ENCODE data around the gene ATRAID. TPM values are rescaled to one million over a fixed set of nuclear protein-coding genes. Genes with fewer than 3 reads are reported as not detected.
A peak's percentile ranks its signal among the peaks of the same experiment; 100 is the strongest.

Gene ATRAID
- total RNA-seq, 1 experiment from 2014 or later, result 180 TPM

DNA sequence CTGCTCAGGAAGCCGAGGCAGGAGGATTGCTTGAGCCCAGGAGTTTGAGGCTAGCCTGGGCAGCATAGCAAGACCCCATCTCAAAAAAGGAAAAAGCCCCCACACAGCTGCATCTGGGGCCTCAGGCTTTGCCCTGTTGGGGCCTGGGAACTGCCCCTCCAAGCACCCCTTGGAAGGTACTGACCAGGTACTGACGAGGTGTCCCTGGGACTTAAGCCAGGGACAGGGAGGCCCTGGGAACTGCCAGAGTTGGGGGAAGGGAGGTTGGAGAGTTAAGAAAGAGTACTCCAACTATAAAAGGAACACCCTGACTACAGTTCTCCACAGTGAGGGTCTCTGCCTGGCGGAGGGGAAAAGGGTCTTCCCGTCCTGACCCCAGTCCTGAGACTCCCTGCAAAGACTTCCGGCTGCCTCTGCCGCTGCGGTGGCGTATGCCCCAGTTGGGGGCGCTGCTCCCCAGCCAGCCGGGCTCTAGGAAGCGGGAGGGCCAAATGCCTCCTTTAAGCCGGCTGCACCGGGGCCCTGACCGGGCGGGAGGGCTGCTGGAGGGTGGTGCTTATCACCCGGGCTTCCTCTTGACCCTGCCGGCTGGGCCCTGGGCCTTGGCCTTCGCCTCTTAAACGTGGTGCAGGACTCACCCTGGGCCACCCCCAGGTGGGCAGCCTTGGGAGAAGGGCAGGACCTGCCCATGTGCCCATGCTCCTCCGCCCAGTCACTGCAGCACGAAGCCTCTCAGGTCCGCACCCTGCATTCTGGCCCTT, 38.2 kb downstream of the ATRAID start:
- DNase-seq (ENCODE audit: low read depth), result peak; percentile 18

DNA sequence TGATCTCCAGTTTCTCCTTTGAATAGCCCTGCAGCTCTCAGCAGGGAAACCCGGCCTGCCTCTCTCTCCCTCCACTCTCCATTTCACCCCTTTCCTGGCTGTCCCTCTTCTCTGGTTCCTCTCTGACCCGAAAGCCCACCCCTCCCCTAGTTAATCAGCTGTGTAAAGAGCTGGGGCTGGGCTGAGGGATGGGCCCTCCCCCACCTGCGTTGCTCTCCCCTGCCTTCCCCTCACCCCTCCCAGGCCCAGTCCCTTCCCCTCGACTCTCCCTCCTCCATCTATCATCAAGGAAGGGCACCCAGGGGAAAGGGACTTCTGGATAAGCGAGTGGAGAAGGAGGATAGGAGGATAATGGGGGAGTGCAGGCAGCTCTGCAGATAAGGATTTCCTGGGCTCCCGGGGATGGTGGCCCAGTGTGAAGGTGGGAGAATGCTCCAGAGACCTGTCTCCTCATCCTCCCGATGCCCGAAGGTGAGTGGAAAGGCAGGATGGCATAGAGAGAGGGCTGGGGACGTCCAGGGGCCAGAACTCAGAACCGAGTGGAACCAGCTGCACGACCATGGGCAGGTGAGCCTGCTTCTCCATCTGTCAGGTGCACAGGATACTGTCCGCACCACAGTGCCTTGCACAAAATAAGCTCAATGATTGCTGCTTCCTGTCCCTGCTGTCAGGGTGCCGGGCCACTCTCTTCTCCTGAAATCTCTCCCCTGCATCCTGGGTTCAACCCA, 39.0 kb downstream of the ATRAID start:
- DNase-seq (ENCODE audit: low read depth), result no peak

GRCh38 chr2:27251766-27252165, 39.9 kb downstream of the ATRAID start:
- no peak for DNase-seq (ENCODE audit: low read depth)

GRCh38 chr2:27255187-27255586, 43.3 kb downstream of the ATRAID start:
- DNase-seq (ENCODE audit: low read depth), result no peak

GRCh38 chr2:27255660-27256059, 43.8 kb downstream of the ATRAID start:
- peak; percentile 68 for DNase-seq (ENCODE audit: low read depth)

DNA sequence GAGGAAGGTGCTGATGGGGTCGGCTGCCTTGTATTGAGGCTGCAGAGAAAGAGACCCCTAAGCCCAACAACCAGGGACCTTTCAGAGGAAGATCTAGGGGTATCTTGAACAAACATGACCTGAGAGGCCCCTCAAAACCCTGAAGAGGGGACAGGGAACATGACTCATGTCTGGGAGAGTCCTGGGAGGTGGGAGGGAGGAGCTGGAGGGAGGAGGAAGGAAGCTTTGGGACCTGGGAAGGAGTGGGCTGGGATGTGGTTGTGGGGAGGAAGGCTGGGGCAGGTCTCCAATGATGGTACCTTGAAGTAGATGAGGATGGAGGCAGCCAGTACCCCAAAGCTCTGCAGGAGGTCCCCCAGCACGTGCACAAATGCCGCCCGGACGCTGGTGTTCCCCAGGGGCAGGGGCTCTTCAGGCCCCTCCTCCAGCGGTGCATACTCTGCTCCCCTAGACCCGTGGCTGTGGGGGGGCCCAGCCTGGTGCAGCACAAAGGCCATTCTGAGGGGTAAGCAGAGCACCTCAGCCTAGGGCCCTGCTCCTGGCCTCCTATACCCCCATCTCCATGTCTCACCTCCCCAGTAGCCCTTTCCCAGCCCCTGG, 45.1 kb downstream of the ATRAID start:
- DNase-seq (ENCODE audit: low read depth), result no peak

- no peak for DNase-seq (ENCODE audit: low read depth)
Observed at GRCh38 chr2:27258051-27258450, 46.2 kb downstream of the ATRAID start.

- DNase-seq (ENCODE audit: low read depth), result no peak
Observed at GRCh38 chr2:27261241-27261925, 49.5 kb downstream of the ATRAID start.

- DNase-seq (ENCODE audit: low read depth), result no peak
Observed at GRCh38 chr2:27261926-27262298, 50.1 kb downstream of the ATRAID start.

DNA sequence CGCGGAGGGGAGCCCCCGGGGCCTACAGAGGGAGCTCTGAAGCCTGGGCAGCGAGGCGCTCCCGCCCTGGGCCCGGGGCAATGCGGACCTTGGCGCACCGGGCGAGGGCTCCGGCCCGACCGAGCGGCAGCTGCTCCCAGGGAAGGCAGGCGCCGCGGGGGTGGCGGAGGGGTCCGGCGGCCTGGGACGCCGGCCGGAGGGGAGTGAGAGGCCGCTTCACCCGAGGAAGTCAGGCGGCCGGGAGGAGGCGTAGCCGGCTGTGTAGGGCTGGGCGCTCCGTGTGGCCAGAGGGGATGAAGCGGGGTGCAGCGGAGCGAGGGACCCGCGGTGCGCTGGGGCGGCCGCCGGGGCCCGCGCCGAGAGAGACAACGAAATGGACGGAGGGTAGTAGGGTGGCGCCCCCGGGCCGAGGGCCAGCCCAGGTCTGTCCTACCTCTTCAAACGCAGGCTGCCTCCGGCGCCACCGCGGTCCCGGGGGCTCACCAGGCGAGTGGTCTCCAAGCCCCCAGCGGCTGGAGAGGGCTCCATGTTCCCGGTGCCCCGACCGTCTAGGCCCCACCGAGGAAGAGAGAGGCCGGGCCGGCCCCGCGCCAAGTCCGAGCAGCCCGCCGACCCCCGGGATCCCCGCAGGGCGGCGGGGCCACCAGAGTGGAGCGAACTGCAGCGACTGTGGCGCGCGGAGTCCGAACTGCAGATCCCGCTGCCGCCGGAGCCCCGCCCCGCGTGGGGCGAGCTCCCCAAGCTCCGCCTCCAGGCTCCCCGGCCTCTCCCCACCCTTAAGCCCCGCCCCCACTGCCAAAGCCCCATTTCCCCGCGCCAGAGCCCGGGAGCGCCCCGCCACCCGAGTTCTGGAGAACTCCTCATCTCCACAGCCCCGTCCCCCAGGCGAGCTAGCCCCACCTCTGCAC, 50.8 kb downstream of the ATRAID start, which contains the start of gene SLC30A3:
Gene SLC30A3, minus strand, starts transcription at position 669 of the 908 bp plus-strand sequence. Its CDS starts 141 bp downstream, at position 528.
- no peak for DNase-seq (ENCODE audit: low read depth)

DNA sequence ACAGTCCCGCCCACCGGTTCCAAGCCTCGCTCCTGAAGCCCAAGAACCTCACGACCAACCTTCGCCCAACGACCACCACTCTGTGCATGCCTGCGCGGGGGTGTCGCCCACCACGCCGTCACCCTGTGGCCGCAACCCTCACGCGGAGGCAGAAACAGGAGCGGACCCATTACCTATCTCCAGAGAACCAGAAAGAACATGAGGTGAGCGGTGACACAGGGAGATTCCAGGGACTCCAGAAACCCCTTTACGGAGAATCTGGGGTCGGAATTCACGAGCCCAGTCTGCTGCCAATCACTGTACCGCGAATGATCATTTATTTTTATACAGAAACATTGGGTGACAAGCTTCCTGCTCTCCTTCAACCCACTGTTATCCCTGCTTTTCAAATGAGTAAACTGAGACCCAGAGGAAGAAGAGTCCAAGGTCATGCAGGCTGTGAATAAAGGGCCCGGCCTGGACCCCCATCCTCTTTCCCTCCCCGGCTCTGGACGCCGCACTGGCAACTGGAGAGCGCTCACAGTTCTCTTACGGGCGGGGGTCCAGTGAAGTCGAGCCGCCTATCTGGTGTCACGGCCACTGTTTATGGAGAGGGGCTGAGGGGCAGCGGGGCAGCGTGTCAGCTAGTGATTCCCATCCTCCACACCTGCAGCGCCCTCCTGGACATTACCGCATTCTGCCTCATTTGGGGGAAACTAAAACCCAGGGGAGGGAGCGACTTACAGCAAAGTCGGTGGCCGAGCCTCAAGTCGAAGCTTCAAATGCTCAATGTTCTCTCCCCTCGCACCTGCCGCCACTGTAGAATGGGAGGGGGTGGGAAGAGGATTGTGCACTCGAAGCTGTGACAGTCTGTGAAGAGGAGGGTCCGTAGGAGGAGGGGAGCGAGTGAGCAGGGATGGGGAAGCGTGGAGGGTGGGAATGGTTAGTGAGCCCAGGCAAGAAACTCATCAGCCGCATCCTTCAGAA, 51.7 kb downstream of the ATRAID start:
- no peak for DNase-seq (ENCODE audit: low read depth)

DNA sequence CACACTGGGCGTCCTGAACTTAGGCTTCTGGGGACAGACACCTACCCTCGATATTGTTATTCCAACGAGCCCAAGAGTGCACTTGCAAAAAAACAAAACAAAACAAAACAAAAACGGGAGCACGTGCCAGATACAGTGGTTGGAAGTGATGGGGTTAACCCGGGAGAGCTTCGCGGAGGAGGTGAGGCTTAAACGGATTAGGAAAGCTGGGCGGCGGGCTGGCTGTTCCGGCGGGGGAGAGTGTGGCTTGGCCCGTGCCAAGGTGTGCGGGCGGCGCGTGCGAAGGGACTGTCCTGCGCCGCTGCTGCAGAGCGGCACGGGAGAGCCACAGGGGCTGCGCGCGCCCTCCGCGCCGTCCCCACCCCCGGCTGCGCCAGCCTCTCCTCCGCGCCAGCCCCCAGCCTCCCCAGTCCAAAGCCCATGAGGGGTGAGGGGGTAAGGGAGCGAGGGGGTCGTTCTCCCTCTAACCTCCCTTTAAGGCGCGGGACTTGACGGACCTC, 52.5 kb downstream of the ATRAID start:
- no peak for DNase-seq (ENCODE audit: low read depth)

- DNase-seq (ENCODE audit: low read depth), result peak; percentile 45
Observed at GRCh38 chr2:27264753-27265535, 53.1 kb downstream of the ATRAID start.

DNA sequence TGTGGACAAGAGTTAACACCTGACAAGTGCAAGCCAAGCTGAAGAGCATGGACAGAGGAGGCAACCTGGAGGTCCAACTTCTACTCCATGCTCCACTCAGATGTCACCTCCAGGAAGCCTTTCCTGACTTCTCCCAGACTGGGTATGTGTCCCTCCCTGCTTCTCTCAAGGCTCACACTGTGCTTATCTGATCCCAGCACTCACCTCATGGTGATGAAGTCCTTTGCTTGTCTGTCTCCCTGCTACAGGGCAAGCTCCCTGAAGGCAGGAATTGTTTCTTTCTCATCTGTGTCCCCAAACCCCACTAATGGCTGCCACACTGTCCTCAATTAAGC, 53.7 kb downstream of the ATRAID start:
- no peak for DNase-seq (ENCODE audit: low read depth)

Other genes with a start within 250 kb of the ATRAID start
- gene MAPRE3, start 241.4 kb upstream of the ATRAID start, total RNA-seq (2014; rRNA removed), result 1.5 and 1.7 TPM in 2 replicates
- gene TMEM214, start 179.1 kb upstream of the ATRAID start, total RNA-seq (2014; rRNA removed), result 60.0 and 61.4 TPM in 2 replicates
- 26.0 and 29.2 TPM in 2 replicates for gene AGBL5, start 160.4 kb upstream of the ATRAID start, total RNA-seq (2014; rRNA removed)
- gene OST4, start 140.4 kb upstream of the ATRAID start, total RNA-seq (2014; rRNA removed), result 325 and 383 TPM in 2 replicates
- gene EMILIN1, start 133.4 kb upstream of the ATRAID start, total RNA-seq (2014; rRNA removed), result 6.1 and 11.0 TPM in 2 replicates
- 0.51 and 0.52 TPM in 2 replicates for gene KHK, start 125.3 kb upstream of the ATRAID start, total RNA-seq (2014; rRNA removed)
- gene CGREF1, start 92.9 kb upstream of the ATRAID start, total RNA-seq (2014; rRNA removed), result 0.69 and 1.6 TPM in 2 replicates
- 0.17 TPM in 1 of 2 replicates, not detected in the other for gene ABHD1, start 88.2 kb upstream of the ATRAID start, total RNA-seq (2014; rRNA removed)
- 68.9 and 72.4 TPM in 2 replicates for gene PREB, start 77.4 kb upstream of the ATRAID start, total RNA-seq (2014; rRNA removed)
- not detected in 2 replicates for gene PRR30, start 72.6 kb upstream of the ATRAID start, total RNA-seq (2014; rRNA removed)
- gene TCF23, start 63.0 kb upstream of the ATRAID start, total RNA-seq (2014; rRNA removed), result not detected in 2 replicates
- gene SLC5A6, start 227 bp downstream of the ATRAID start, total RNA-seq (2014; rRNA removed), result 39.6 and 54.5 TPM in 2 replicates
- 42.7 and 44.5 TPM in 2 replicates for gene CAD, start 5.3 kb downstream of the ATRAID start, total RNA-seq (2014; rRNA removed)
- 0.63 TPM in 1 of 2 replicates, not detected in the other for gene SLC30A3, start 51.0 kb downstream of the ATRAID start, total RNA-seq (2014; rRNA removed)
- not detected in 2 replicates for gene DNAJC5G, start 63.4 kb downstream of the ATRAID start, total RNA-seq (2014; rRNA removed)
- gene TRIM54, start 70.4 kb downstream of the ATRAID start, total RNA-seq (2014; rRNA removed), result 0.11 TPM in 1 of 2 replicates, not detected in the other
- gene UCN, start 96.4 kb downstream of the ATRAID start, total RNA-seq (2014; rRNA removed), result 1.2 and 2.2 TPM in 2 replicates
- gene MPV17, start 111.1 kb downstream of the ATRAID start, total RNA-seq (2014; rRNA removed), result 81.4 and 113 TPM in 2 replicates
- gene GTF3C2, start 144.7 kb downstream of the ATRAID start, total RNA-seq (2014; rRNA removed), result 42.3 and 43.5 TPM in 2 replicates
- gene EIF2B4, start 158.3 kb downstream of the ATRAID start, total RNA-seq (2014; rRNA removed), result 33.4 and 40.1 TPM in 2 replicates
- gene SNX17, start 158.6 kb downstream of the ATRAID start, total RNA-seq (2014; rRNA removed), result 176 and 181 TPM in 2 replicates
- 12.7 and 16.5 TPM in 2 replicates for gene ZNF513, start 168.7 kb downstream of the ATRAID start, total RNA-seq (2014; rRNA removed)
- gene PPM1G, start 197.6 kb downstream of the ATRAID start, total RNA-seq (2014; rRNA removed), result 117 and 120 TPM in 2 replicates
- gene NRBP1, start 216.6 kb downstream of the ATRAID start, total RNA-seq (2014; rRNA removed), result 130 and 140 TPM in 2 replicates
- gene KRTCAP3, start 230.3 kb downstream of the ATRAID start, total RNA-seq (2014; rRNA removed), result 0.46 TPM in 1 of 2 replicates, not detected in the other